NB4 (cell line): ENCODE results near the gene SPEG.

Source experiments
- DNase-seq: peaks from one replicate; pipeline ENCODE4 v3.0.0; 2010; ENCODE audit warnings: low read depth
- H3K4me3 ChIP-seq: one replicate; pipeline ENCODE4 v1.5.1; 2011; ENCODE audit warnings: mild to moderate bottlenecking, low read depth, low read length, moderate library complexity
- MAX ChIP-seq: IDR thresholded peaks from 2 replicates; pipeline ENCODE4 v1.6.1; 2011; ENCODE audit warnings: low read depth, low read length
- MYC ChIP-seq: IDR thresholded peaks from 2 replicates; pipeline ENCODE4 v1.6.1; 2011; ENCODE audit warnings: low read depth, low read length
- POLR2A ChIP-seq: IDR thresholded peaks from 2 replicates; pipeline ENCODE4 v1.6.1; 2011; ENCODE audit warnings: mild to moderate bottlenecking; ENCODE audit not compliant: insufficient read length; ENCODE audit errors: extremely low read depth
- TF ChIP-seq, protein P1 (sequence below): IDR thresholded peaks from one replicate; pipeline ENCODE4 v1.5.1; 2012; ENCODE audit warnings: low read depth, low read length

Gene SPEG

DNA sequence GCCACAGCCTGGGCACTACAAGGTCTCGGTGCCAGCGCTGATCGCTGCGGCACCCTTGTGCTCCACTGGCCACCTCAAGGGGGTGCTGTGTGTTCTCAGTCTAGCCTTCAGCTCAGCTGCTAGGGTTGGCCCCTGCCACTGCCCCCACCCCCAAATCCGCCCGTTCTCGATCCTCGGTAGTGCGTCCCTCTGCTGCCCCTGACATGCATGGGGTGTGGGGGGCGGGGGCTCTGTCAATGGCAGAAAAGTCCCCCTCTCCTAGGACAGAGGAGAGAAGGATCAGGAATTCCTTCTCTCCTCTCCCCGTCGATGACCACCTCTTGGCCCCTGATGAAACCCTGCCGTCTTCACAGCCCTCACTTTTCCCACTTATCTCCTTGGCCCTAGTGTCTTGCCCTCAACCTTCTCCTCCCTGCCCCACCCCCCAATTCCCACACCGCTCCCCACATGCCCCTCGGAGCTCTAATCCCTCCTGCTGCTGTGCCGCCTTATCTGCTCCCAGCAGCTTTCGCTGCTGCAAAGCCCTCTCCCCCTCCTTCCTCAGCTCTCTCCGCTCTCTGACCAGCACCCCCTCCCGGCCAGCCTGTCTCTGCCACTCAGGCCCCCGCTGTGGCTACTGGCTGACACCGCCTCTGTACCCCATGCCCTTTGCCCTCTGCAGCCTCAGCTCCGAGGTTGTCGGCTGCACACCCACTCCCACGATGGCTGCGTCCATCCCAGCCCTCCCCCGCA lies 75.3 kb downstream of the SPEG start:
- H3K4me3 ChIP-seq = no peak overlapping the region
- TF ChIP-seq, protein P1, sequence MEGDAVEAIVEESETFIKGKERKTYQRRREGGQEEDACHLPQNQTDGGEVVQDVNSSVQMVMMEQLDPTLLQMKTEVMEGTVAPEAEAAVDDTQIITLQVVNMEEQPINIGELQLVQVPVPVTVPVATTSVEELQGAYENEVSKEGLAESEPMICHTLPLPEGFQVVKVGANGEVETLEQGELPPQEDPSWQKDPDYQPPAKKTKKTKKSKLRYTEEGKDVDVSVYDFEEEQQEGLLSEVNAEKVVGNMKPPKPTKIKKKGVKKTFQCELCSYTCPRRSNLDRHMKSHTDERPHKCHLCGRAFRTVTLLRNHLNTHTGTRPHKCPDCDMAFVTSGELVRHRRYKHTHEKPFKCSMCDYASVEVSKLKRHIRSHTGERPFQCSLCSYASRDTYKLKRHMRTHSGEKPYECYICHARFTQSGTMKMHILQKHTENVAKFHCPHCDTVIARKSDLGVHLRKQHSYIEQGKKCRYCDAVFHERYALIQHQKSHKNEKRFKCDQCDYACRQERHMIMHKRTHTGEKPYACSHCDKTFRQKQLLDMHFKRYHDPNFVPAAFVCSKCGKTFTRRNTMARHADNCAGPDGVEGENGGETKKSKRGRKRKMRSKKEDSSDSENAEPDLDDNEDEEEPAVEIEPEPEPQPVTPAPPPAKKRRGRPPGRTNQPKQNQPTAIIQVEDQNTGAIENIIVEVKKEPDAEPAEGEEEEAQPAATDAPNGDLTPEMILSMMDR = peak; percentile 89
- TF ChIP-seq POLR2A = no peak
- peak; percentile 21; the same call in 1 of the 2 replicates for TF ChIP-seq MYC
- no peak for TF ChIP-seq MAX
- peak; percentile 75 for DNase-seq

GRCh38 chr2:219510512-219511135 lies 76.0 kb downstream of the SPEG start:
- H3K4me3 ChIP-seq = no peak overlapping the region
- DNase-seq = no peak
- TF ChIP-seq, protein P1 = no peak
- TF ChIP-seq POLR2A (no peak), MYC (no peak), MAX (no peak)

- TF ChIP-seq, protein P1 = no peak
- no peak for TF ChIP-seq MAX
- TF ChIP-seq MYC = no peak
- TF ChIP-seq POLR2A = no peak
- DNase-seq = peak; percentile 39
- no peak overlapping the region for H3K4me3 ChIP-seq
These were observed 77.1 kb downstream of the SPEG start for GRCh38 chr2:219511547-219512325.

GRCh38 chr2:219512524-219513216 lies 78.0 kb downstream of the SPEG start:
- TF ChIP-seq MYC (no peak), POLR2A (no peak), MAX (no peak)
- TF ChIP-seq, protein P1 = no peak
- DNase-seq = no peak
- H3K4me3 ChIP-seq = no peak overlapping the region

GRCh38 chr2:219513787-219514186 lies 79.1 kb downstream of the SPEG start:
- DNase-seq = no peak
- no peak overlapping the region for H3K4me3 ChIP-seq

More at GRCh38 chr2:219513787-219514186, 79.1 kb downstream of the SPEG start:
- TF ChIP-seq, protein P1 = no peak
- TF ChIP-seq POLR2A (no peak), MAX (no peak), MYC (no peak)
